Tibial nerve (tissue), 4 donors: ENCODE measurements around the gene KIF2C. TPM values are rescaled to one million over a fixed set of nuclear protein-coding genes. Genes with fewer than 3 reads are reported as not detected.

Experiments
- DNase-seq, 2 donors: peaks; one replicate each; pipeline ENCODE4 v3.0.0-alpha.2; 2019; ENCODE audit warnings: low spot score in 2 of 2
- H3K27ac ChIP-seq, 4 donors: fragments of 200-600 bp; sonication (generic) in 3 of 4; one replicate each; pipeline ENCODE4 v1.5.1; 2017 to 2019; ENCODE audit warnings: mild to moderate bottlenecking in 1 of 4
- H3K27me3 ChIP-seq, 2 donors: fragments of 200-600 bp; sonication (generic) in 1 of 2; one replicate each; pipeline versions ENCODE4 v1.5.1 to v1.6.0; 2017 to 2019
- H3K36me3 ChIP-seq, 3 donors: fragments of 200-600 bp; sonication (generic); one replicate each; pipeline ENCODE4 v1.5.1; 2018 to 2019
- H3K4me1 ChIP-seq, 4 donors: fragments of 200-600 bp; sonication (generic) in 3 of 4; one replicate each; pipeline ENCODE4 v1.5.1; 2017 to 2019
- H3K4me3 ChIP-seq, 4 donors: fragments of 200-600 bp; sonication (generic) in 3 of 4; one replicate each; pipeline ENCODE4 v1.5.1; 2017 to 2019; ENCODE audit warnings: mild to moderate bottlenecking in 1 of 4, moderate library complexity in 1 of 4
- H3K9me3 ChIP-seq, 4 donors: fragments of 200-600 bp; sonication (generic) in 3 of 4; one replicate each; pipeline ENCODE4 v1.5.1; 2017 to 2019
- EP300 ChIP-seq, 2 donors: sonication (generic); formaldehyde crosslinking; IDR thresholded peaks; one replicate each; pipeline ENCODE4 v1.6.1; 2017; ENCODE audit warnings: antibody characterized with exemption in 2 of 2, mild to moderate bottlenecking in 1 of 2
- POLR2A ChIP-seq, 2 donors: fragments of 450-650 bp; IDR thresholded peaks; one replicate each; pipeline ENCODE4 v1.6.1; 2017; ENCODE audit warnings: antibody characterized with exemption in 2 of 2, mild to moderate bottlenecking in 2 of 2, moderate library complexity in 2 of 2
- WGBS, 2 donors: methylation state at CpG; one replicate each; pipeline ENCODE4 v1.1.5; 2018; 5-methylcytosine and 5-hydroxymethylcytosine counted together
- total RNA-seq, 4 donors: library from RNA; depleted of rRNA; stranded (reverse); fragments of >200 nt; gene quantifications; one replicate each; pipeline ENCODE4 v1.1.0, GENCODE V29; 2016
- TF ChIP-seq, protein P1 (sequence below), 5 experiments: fragments of 200-600 bp in 3 of 5; fragments of 450-650 bp in 2 of 5; sonication (generic) in 3 of 5; IDR thresholded peaks; one replicate each; pipeline ENCODE4 v1.5.1; 2016 to 2019; ENCODE audit warnings: antibody characterized with exemption in 5 of 5, mild to moderate bottlenecking in 3 of 5, moderate library complexity in 2 of 5

Gene KIF2C
- total RNA-seq, 4 donors from 2014 or later: 0.63 to 3.3 (median 2.7) TPM; not detected in 1

DNA sequence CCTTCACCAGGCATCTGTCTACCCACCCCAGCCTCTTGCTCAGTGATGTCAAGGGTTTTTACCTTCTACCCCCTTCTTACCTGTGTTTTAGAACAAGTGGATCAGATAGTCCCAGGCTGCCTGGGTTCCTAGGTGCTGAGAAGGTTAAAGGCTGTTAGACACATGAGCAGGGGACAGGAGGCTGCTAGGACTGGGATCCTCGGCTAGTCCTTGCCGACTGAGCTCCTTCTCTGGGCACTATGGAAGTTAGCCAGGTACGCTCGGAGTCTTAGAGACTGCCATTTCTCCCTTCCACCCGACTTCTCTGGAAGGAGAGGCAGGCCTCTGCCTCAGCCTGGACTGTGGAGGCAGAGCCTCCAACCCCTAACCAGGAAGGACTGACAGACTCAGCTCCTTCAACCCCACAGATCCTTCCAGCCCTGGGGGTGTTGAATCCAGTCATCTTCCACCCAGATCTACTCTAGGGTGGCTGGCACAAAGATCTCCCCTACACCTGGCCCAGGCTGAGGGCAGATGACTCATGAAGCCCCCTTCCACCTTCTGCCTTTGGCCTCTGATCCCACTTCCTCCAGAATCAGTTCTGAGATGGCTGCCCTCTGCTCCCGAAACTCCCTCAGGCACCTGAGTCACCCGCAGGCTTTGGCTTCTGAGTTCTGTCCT, 67.2 kb downstream of the KIF2C start, which contains the start of gene DYNLT4:
DYNLT4 (minus strand) TSS at position 648 of the 660 bp plus-strand sequence. CDS start 683 bp downstream, outside the sequence.
- peak within 1 kb of the TSS; percentile 97 to 100 (median 100) for H3K27ac ChIP-seq
- DNase-seq: no peak
- peaks cover 0 to 89% (median 66%) of the 10 kb centered on the region in 4 donors for H3K4me1 ChIP-seq
- peak within 1 kb of the TSS; percentile 24 to 49 (median 30) for H3K4me3 ChIP-seq
- TF ChIP-seq, protein P1, sequence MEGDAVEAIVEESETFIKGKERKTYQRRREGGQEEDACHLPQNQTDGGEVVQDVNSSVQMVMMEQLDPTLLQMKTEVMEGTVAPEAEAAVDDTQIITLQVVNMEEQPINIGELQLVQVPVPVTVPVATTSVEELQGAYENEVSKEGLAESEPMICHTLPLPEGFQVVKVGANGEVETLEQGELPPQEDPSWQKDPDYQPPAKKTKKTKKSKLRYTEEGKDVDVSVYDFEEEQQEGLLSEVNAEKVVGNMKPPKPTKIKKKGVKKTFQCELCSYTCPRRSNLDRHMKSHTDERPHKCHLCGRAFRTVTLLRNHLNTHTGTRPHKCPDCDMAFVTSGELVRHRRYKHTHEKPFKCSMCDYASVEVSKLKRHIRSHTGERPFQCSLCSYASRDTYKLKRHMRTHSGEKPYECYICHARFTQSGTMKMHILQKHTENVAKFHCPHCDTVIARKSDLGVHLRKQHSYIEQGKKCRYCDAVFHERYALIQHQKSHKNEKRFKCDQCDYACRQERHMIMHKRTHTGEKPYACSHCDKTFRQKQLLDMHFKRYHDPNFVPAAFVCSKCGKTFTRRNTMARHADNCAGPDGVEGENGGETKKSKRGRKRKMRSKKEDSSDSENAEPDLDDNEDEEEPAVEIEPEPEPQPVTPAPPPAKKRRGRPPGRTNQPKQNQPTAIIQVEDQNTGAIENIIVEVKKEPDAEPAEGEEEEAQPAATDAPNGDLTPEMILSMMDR (IDR thresholded peaks at IDR 0.05): no peak
- TF ChIP-seq POLR2A (IDR thresholded peaks at IDR 0.05): peak in 1 of 2 donors; percentile 45
- no peaks in the 10 kb centered on the region for H3K9me3 ChIP-seq
- peaks cover 0 to 45% (median 6%) of the 10 kb centered on the region in 3 donors for H3K36me3 ChIP-seq
- 47 to 56% methylated on average over 7 of the region's 7 CpGs for WGBS, 2 donors
- H3K27me3 ChIP-seq: no peaks in the 10 kb centered on the region

DNA sequence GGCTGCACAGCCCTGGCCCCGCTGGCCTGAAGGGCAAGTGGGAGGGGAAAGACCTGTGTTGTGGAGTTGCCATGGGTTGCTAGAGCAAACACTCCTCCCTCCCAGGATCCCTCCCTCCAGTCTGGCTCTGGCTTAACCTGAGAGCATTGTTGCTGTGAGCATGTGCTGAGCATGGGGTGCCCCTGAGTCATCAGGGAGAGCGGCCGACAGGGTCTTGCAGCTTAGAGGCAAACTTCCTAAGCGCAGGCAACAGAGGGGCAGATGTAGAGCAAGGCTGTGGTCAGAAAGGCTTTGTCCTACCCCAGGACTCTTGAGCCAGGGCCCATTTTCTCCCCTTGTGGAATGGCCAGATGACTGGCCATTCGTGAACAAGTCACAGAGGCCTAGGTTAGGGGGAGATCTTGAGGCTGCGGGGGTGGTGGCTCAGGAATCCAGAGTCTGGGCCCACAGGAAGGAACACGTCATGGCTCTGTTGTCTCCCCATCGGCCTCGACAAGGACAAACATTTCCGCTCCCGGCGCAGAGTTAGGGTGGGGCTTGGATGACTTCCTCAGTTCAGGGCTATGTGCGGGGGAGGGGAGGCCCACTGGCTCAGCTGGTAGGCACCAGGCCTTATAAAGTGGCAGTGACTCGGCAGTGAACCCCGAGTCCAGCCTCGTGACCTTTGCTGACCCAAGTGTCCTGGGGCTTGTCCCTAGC, 67.9 kb downstream of the KIF2C start:
- peaks cover 0 to 41% (median 6%) of the 10 kb centered on the region in 3 donors for H3K36me3 ChIP-seq
- no peaks in the 10 kb centered on the region for H3K9me3 ChIP-seq
- peak overlapping the region in 3 of 4 donors; percentile 24 to 49 (median 35) for H3K4me3 ChIP-seq
- H3K27ac ChIP-seq: peak overlapping the region; percentile 97 to 100 (median 100)
- no peaks in the 10 kb centered on the region for H3K27me3 ChIP-seq
- WGBS, 2 donors: 0 to 3% methylated on average over 5 to 16 of the region's 16 CpGs
- peaks cover 0 to 89% (median 64%) of the 10 kb centered on the region in 4 donors for H3K4me1 ChIP-seq
- TF ChIP-seq EP300 (IDR thresholded peaks at IDR 0.05) (peak; percentile 77 to 96), POLR2A (IDR thresholded peaks at IDR 0.05) (no peak)
- TF ChIP-seq, protein P1 (IDR thresholded peaks at IDR 0.05): peak in 2 of 5 experiments; percentile 27 to 44
- DNase-seq: peak; percentile 97

DNA sequence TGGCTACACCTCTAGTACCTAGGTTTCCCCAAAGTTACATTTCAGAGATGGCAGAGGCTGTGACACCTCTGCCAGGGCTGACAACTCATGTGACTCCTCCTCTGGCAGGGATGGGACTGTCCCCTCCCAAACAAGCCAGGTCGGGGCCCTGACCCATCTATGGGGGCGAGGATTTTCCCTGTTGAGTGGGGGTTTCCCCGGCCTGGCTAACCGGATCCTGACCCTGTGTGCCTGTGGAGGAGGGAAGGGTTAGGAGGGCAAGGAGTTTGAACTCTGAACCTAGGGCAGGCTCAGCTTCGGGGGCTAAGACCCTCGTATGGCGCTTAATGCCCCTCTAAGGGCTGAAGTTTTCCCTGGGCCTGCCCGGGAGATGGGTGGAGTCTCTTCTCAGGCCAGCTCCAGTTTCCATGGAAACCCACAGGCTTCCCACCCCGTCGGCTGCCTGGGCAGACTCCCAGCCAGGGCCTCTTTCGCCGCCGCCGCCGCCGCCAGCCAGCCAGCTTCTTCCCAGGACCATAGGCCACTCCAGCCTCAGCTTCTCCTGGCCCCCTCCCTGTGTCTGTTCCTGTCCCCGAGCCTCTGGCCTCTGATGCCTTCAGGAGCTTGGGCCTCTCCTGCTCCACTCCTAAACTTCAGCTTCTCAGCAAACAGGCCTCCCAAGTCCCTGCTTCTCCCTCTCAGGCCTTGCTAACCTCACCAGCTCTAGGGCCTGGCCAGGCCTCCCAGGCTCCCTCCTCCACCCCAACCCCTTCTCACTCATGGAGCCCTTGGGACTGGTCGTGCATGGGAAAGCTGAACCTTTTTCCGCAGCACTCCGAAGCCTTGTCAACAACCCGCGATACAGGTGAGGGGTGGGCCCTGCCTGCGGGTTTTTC, 68.7 kb downstream of the KIF2C start, which contains the start of gene BTBD19:
BTBD19 (plus strand) TSS at position 461 of the 875 bp plus-strand sequence; CDS start at position 759, 298 bp downstream.
- Histone ChIP-seq H3K36me3 (peaks cover 0 to 33% (median 6%) of the 10 kb centered on the region in 3 donors), H3K27me3 (no peaks in the 10 kb centered on the region), H3K4me1 (peaks cover 0 to 89% (median 67%) of the 10 kb centered on the region in 4 donors), H3K9me3 (no peaks in the 10 kb centered on the region), H3K27ac (peak within 1 kb of the TSS; percentile 97 to 100 (median 100)), H3K4me3 (peak within 1 kb of the TSS; percentile 25 to 49 (median 33))
- peak; percentile 74 to 79 for DNase-seq
- TF ChIP-seq POLR2A (IDR thresholded peaks at IDR 0.05): peak; percentile 15 to 68
- TF ChIP-seq EP300 (IDR thresholded peaks at IDR 0.05): peak; percentile 1 to 19
- TF ChIP-seq, protein P1 (IDR thresholded peaks at IDR 0.05): no peak
- 8 to 16% methylated on average over 23 of the region's 23 CpGs for WGBS, 2 donors

DNA sequence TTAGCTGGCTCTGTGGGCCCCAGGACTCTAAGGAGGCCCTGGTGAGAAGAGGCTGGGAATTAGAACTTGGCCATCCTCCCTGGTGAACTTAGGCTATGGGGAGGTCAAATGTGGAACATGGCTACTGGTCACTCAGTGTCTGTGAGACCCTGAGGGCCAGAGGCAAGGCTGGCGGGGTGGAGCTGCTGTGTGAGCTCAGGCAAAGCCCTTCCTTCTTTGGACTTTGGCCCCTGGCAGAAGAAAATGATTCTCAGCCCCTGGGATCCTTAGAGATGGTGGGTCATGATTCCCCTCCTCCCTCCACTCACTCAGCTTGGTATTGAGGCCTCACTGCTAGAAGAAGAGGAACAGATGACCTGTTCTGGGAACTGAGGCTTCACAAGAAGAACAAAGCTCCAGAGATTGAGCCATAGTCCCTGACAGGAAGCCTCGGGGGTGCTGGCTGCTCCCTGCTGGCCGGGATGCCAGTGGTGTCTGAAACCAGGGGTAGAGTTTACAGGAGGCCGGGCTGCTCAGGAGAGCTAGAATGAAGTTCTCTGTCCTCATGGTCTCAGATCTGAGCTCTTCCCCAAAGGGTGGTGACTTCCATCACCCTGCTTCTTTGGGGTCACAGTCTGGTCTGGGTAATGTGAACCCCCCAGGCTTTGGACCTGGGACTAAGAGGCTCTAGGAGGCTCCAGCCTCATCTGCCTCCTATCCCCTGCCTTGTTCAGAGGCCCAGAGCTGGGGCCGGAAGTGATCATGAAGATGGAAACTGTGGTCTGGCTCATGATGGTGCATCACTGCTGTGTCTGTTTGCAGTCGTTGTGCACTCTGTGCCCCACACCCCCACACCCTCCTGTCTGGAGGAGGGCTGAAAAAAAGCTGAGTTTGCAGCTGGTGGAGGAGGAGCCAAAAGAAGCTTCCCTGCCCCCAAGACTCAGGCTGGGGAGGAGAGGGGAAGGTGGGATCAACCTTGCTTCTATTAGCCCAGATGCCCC, 69.6 kb downstream of the KIF2C start:
- H3K4me3 ChIP-seq: peak overlapping the region; percentile 25 to 49 (median 33)
- peak in 1 of 2 donors; percentile 47 for TF ChIP-seq EP300 (IDR thresholded peaks at IDR 0.05)
- TF ChIP-seq, protein P1 (IDR thresholded peaks at IDR 0.05): no peak
- no peaks in the 10 kb centered on the region for H3K9me3 ChIP-seq
- no peak for DNase-seq
- H3K27ac ChIP-seq: peak overlapping the region; percentile 97 to 100 (median 100)
- H3K27me3 ChIP-seq: no peaks in the 10 kb centered on the region
- 18 to 20% methylated on average over 5 to 6 of the region's 6 CpGs for WGBS, 2 donors
- peaks cover 0 to 24% (median 4%) of the 10 kb centered on the region in 3 donors for H3K36me3 ChIP-seq
- H3K4me1 ChIP-seq: peaks cover 0 to 89% (median 74%) of the 10 kb centered on the region in 4 donors
